Stimulated activated CD8-positive, alpha-beta memory T cell treated with anti-CD3 and anti-CD28 coated beads, Interleukin-4, amount 100 ng/mL, for 24 hours (primary cell): ENCODE data around the gene DMGDH.
A peak's percentile ranks its signal among the peaks of the same experiment; 100 is the strongest.
"Not testable (repeated sequence)": the region's sequence is repeated elsewhere in the genome, so short reads cannot be mapped to it uniquely, and the experiment has no call there.

Source experiments
- DNase-seq: peaks from one replicate; pipeline ENCODE4 v3.0.0-alpha.2; 2020; ENCODE audit warnings: low read depth

Gene DMGDH

DNA sequence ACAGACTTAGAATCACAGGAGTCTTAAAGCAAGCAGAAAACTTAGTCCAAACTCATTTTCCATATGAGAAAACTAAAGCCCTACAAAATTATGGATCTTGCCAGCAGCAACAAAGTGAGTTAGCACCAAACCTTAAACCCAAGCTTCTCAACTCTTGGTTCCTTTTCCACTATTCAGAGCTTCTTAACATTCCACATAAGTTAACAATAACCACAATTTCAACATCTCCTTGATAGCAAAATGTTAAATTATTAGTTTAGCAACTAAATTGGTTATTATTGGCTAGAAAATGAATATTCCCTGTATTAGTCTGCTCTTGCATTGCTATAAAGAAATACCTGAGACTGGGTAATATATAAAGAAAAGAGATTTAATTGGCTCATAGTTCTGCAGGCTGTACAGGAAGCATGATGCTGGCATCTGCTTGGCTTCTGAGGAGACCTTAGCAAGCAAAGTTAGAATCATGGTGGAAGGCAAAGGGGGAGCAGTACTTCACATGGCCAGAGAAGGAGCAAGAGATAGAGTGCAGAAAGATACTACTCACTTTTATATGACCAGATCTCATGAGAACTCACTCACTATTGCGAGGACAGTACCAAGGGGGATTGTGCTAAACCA lies 58.1 kb downstream of the DMGDH start:
- DNase-seq: no peak

DNA sequence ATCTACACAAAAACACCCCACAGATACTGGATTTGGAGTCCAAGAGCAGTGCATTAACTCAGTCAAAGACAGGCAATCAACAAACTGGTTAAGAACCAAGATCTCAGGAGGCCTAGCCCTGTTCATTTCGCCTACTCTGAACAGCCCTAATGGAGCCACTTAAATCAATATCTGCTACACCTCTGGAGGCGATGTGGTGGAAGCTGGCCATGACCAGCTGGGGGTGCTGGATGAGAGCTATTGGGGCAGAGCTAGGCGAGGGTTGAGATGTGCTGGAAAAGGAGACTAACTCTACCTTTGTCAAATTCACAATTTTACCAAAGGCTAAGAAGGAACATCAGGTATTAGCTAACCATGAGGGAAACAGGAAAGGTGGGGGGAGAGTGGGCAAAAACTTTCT lies 61.1 kb downstream of the DMGDH start:
- no peak for DNase-seq

DNA sequence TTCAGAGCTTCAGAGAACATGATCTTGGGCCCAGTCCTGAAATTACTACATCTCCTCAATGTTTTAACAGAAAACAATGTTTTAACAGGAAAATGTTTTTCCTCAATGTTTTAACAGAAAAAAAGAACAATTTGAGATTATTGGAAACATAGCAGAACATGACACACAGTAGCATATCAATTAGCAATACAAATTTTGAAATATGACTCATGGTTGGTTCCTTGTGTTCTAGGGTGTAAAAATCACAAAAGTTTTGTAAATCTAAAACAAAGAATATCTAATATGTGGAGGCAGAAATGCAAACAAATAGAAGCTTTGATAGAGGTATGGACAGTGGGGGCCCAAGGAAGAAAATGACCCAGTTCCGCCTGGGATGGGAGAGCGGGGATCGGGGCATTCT lies 61.6 kb downstream of the DMGDH start:
- DNase-seq: no peak

DNA sequence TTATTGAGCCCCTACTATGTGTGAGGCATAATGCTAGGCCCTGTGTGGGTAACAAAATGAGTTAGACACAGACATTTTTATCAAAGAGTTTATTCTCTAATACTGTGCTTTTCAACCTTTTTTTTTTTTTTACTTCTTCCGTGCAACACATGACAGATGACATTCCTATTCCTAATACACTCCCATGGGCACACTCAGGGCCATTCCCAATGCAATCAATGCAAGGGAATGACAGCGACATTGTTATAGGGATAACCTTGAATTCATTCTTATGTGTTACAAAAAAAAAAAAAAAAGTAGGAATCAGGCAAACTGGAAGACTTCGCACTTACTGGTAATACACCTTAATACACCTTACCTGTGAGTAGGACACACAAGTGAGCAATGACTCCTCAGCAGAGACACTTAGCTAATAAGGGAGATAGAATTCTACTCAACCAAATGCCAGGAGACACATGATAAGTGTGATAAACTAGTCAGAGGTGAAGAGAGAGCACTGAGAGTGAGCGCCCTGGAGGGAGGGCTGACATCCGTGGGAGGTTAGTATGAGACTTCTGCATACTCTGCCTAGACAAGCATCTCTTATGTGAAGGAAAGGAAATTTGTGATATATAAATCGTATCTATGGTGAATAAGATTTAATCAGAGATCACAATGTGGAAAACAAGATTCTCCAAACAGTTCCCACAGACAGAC lies 63.4 kb downstream of the DMGDH start:
- no peak for DNase-seq

DNA sequence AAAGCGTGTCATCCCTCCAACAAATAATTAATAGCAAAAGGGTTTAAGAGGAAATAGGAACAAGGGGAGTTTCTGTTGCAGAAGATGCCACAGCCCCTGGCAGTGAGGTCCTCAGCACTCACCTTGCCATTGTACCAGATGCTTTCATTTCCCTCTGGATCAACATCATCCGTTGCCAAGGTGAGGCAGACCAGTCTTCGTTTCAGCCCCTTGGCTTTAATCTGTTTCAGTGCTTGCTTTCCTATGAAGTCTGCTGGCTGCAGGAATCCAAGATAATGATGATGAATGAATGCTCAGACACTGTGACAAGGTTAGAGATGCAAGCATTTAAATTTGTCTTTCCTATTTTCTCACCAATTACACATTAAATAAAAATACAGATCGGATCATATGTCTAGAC lies 64.3 kb downstream of the DMGDH start:
- DNase-seq: no peak

DNA sequence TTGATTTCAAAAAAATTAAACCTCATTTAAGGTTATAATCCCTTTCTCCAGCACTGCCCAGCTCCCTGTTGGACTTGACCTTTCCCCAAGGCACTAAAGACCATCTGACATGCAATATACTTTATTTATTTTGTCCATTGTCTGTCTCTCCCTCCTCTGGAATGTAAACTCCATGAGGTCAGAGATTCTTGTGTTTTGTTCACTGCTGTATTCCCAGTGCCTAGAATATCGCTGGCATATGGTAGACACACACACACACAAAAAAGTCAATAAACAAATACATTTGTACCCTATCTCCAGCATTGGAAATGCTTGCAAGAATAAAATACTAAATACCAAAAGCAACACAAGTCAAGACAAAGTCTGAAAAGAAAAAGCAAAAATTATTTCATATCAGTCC lies 67.1 kb downstream of the DMGDH start:
- no peak for DNase-seq

DNA sequence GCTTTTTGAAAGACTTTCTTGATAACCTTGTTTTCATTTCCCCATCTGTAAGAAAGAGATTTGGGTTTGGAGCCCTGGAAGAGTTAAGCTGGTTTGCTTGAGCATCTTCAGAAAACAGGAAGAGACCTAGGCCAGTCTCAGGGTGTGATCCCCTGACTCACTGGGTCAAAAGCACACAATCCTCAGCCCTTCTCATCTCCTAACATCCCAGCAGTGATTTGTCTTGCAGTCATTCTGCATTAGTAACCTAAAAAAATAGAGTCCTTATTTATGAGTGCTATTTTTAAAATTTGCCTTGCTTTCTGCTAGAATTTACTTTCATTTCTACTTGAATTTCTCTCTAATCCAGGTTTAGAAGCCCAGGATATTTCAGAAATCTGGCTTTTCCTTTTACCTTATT lies 68.0 kb downstream of the DMGDH start:
- no peak for DNase-seq

DNA sequence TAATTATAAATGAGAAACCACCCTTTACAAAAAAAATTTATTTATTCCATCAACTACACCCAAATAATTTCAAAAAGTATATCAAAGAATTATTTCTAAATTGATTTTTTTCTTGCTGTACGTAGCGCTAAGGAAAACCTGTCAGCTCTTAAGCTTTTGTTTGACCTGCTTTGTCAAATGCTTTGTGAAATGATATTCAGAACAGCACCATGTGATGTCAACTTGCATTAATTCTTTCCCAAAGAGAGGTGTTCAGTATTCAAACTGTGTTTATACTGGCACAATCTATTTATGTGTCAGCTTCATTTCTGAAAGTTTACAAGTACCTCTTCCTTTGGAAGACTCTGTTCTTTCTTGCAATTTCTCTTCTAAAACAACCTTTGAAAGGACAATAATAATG lies 72.4 kb downstream of the DMGDH start:
- no peak for DNase-seq

DNA sequence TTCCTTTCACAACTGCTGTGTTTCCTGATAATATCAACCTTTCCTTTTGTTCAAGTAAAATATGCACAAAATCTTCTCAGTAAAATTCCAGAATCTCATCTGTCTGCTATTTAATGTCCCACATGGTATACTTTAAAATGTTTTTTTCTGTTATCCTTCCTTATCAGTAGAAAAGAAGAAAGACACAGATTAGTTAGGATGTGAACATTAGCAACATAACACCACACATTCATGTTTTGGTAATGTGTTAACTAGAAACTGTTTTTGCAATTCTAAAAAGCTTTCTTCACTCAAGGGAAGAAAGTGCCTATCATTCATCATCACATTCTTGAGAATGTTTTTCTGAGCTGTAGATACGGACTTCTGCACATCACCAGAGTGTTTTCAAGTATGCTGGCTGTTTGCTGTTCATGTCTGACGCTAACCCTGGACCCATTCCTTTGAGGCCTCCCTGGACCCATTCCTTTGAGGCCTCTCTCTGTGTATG lies 73.9 kb downstream of the DMGDH start:
- no peak for DNase-seq

DNA sequence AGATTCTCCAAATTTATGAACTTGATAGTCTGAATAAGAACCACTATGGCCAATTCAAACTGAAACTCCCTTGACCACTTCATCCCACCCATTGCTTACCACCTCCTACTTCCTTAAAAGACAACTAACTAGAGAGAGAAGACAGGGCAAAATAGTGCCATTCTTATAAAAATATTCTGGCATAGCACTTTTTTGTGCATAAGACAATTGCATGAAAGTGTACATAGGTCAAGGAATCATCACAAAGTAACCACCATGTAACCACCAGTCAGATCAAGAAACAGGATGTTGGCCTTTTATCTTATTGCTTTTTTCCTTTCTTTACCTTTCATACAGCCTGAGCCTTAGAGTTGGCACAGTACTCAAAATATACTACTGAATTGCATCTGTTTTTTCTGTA lies 76.3 kb downstream of the DMGDH start:
- no peak for DNase-seq

DNA sequence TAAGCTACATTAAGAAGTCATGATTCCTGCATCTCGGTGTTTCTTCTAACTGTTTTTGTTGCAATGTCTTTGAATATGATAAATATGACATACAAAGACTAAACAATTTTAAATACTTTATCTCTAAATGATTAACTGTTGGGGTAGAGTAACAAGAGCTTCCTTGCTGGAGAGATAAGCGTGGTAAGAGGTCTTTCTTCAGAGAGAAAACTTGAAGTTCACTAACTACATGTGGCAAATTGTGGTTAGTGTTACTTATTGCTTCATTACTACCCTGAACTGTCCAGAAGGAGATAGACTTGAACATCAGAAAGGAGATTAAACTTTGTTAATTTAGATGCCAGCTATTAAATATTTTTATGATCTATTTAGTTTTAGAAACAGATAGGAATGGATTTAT lies 77.3 kb downstream of the DMGDH start:
- DNase-seq: no peak

DNA sequence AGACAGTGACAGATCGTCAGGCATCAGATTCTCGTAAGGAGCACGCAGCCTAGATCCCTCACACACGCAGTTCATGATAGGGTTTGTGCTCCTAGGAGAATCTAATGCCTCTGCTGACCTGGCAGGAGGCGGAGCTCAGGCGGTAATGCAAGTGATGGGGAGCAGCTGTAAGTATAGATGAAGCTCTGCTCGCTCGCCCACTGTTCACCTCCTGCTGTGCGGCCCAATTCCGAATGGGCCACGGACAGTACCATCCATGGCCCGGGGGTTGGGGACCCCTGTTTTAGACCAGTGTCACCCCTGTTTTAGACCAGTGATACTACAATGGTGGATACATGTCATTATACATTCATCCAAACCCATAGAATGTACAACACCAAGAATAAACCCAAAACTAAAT lies 80.4 kb downstream of the DMGDH start:
- no peak for DNase-seq

DNA sequence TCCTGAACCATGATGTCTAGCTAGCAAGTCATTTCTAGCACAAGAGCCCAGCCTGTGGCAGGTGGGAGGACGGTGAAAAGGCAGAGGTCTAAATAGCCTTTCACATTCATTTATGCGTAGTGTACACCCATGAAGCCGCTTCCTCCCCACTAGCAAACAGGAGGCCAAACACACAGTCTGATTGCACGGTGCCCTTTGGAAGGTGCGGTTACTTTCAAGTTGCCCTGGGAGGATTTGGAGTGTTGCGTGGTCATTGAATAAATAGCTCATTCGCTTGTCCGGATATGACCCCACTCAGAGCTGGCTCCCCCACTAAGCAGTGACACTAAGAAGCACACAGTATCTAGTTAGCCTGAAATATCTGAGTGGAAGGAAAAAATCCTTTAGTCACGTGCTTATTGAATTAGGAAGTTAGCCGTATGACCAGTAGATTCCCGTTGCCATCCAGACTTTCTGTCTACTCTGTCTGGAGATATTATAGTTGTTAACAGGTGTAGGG lies 83.7 kb downstream of the DMGDH start:
- DNase-seq: peak; percentile 48

DNA sequence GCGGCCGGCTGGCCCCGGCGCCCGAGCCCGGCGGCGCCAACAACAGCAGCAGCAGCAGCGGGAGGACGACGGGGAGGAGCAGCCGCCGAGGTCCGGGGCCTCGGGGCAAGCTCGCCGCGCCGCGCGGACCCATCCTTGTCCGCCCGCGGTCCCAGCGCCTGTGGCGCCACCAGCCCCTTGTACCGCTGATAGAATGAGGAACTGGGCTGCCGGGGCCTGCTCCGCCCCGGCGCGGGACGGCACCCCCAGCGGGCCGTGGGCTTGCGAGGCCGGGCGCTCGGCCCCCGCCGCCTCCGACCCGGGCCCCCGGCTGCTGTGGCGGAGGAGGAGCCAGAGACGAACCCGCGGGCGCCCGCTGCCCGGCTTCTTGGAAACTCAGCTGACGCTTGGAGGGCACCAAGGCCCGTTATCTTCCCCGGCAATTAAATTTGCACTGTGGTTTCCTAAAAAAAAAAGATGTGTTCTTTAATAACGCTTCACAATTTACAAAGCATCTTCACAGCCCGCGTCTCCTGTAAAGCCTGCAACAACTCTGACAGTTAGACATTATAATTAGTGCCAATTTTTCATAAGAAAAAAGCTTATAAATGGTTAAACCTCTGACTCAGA lies 84.3 kb downstream of the DMGDH start, which contains the start of gene ARSB:
Gene ARSB (minus strand): TSS at position 195 of the 609 bp plus-strand sequence. CDS start 62 bp downstream, at position 133.
- DNase-seq: peak; percentile 51

DNA sequence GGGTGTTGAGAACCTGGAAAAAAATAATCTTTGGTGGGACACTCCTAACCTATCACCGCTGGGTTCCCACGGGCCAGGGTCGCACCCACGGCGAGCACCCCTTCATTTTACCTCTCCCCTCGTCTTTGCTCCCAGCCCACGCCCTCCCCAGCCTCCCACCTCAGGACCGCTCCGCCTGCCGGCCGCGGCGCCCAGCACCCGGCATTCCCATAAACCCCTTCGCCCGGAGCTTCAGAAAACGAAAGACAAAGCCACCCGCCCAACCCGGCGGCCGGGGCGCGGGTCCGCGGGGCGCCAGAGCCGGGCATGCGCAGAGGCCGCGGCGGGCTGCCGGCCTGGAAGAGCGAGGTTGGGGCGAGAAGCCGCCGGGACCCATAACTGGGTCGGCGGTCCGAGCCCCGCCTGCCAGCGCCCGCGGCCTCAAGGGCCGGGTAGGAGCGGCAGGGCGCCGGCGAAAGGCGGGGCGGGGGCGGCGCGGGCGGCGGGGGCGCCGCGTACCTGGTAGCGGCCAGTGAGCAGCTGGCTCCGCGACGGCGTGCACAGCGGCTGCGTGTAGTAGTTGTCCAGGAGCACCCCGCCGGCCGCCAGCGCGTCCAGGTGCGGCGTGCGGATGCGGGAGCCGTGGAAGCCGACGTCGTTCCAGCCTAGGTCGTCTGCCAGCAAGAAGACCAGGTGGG lies 84.9 kb downstream of the DMGDH start:
- peak; percentile 74 for DNase-seq

DNA sequence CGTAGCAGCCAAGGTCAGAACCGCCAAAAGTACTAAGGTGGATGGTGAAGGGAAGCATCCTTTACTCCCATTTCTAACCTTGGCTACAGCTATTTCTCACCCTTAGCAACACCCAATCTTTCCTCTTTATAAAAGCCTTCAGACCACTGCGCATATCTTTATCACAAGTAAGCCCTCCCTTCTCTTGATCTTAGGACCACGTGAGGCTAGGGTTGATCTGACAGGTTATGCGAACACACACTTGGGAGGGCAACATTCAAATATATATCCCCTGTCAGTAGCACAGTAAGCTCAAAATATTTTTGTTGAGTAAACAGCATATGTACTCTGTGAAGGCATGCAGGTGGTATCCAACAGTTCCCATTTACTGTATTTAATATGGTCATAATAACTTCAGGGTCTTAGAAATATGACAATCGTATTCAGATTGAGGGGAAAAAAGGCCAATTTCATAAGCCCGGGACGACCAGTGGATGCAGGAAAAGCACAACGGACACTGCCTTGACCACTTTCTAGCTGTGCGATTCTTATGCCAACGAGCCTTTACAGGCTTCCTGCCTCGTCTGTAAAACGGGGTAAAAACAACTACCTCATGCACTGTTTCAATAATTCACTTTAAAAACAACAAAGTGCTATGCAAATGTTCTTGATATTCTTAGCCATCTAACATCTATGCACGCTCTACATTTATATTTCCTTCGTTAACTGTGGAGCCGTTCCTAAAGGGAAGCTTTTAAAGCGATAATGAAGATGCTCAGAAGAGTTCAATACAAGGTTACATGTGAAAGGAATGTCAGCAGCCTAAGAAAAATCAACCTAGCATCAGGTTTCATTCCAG lies 85.7 kb downstream of the DMGDH start:
- no peak for DNase-seq

DNA sequence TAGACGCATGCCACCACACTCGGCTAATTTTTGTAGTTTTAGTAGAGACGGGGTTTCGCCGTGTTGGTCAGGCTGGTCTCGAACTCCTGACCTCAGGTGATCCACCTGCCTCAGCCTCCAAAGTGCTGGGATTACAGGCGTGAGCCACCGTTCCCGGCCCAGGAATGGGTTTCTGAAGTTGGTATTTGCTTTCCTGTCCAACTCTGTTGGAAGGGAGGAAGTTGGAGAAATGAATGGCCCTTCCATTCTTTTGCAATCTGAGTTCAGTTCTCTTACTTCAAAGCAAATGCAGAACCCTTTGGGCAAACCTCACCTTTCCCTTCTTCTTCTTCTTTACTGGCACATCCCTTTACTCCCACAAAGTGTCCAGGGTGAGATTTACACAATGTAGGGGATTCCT lies 86.3 kb downstream of the DMGDH start:
- not testable (repeated sequence) for DNase-seq

DNA sequence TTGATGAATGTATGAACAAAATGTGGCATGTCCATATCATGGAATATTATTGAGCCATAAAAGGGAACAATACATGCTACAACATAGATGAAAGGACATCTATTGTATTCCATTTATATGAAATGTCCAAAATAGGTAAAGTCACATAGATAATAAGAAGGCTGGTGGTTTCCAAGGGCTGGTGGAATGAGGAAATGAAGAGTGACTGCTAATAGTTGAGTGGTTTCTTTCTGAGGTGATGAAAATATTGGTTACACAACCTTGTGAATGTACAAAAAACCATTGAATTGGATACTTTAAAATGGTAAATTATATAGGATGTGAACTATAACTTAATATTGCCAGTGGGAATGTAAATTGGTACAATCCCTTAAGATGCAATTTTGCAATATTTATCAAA lies 89.6 kb downstream of the DMGDH start:
- DNase-seq: no peak

DNA sequence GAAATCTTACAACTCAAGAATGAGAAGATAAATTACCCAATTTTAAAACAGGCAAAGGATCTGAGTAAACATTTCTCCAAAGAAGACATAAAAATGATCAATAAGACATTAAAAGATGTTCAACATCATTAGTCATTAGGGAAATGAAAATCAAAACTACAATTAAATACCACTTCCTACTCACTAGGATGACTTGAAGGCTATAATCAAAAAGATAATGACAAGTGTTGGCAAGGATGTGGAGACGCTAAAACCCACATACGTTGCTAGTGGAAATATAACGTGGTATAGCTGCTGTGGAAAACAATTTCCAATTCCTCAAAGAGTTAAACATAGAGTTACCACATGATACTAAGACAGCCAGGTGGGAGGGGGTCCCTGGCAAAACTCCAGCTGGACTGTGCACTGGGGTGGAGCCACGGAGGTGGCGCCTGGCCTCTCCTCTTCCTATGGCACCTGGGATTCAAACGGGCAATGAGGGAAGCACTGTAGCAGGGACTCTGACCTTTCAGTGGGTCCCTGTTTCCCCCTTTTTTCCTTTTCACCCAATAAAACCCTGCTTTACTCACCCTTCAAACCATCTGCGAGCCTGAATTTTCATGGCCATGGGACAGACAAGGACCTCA lies 90.2 kb downstream of the DMGDH start:
- DNase-seq: no peak

DNA sequence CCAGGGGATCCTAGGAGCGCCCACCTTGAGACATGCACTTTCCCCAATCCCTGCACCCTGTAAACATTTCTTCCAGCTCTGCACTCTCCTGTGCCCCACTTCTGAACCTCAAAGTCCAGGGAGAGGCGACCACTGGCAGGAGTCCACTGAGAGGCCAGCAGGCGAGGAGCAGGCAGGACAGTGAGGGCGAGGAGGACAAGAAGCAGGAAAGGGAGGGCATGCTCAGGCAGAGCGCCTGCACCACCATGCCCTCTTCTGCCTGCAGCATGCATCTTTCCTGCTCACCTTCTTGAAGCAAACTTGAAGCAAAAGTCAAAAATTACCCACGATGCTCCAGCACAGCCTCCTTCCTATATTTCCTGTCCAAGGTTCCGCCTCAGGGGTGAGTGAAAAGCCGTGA lies 94.4 kb downstream of the DMGDH start:
- DNase-seq: no peak

DNA sequence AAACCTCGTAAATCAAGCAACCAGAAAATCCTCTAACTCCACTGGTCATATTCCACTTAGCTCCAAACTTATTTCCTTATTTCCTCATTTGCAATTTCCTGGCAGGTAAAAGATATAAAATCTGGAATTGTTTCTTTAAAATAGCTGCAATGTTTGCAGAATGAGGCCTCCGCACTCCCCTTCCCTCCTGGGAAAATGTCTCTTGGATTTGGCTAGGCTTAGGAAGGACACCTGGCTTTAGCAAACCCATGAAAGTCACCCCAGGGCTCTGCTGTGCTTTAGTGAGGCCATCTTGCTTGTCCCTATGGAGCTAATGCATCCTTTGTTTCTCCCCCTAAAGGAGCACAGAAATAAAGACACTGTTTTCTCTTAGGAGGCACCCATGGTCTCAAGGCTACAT lies 94.9 kb downstream of the DMGDH start:
- no peak for DNase-seq
